ENCODE results near the gene LBR. TPM values are rescaled to one million over a fixed set of nuclear protein-coding genes. Genes with fewer than 3 reads are reported as not detected.

Gene LBR
- total RNA-seq, 1 donor from 2014 or later: 73.4 TPM

Other genes starting within 250 kb of the LBR start
- gene ENAH, start 225.1 kb upstream of the LBR start, total RNA-seq: 137 to 144 TPM (median 140 TPM) in 3 replicates

Measured in mesothelial cell of epicardium (in vitro differentiated cells).